Measurements from ENCODE around the gene VRTN. TPM values are rescaled to one million over a fixed set of nuclear protein-coding genes. Genes with fewer than 3 reads are reported as not detected.
"Not testable (repeated sequence)": the region's sequence is repeated elsewhere in the genome, so short reads cannot be mapped to it uniquely, and the experiment has no call there.

Gene VRTN
- total and polyA plus RNA-seq, 3 experiments from 2014 or later: not detected

DNA sequence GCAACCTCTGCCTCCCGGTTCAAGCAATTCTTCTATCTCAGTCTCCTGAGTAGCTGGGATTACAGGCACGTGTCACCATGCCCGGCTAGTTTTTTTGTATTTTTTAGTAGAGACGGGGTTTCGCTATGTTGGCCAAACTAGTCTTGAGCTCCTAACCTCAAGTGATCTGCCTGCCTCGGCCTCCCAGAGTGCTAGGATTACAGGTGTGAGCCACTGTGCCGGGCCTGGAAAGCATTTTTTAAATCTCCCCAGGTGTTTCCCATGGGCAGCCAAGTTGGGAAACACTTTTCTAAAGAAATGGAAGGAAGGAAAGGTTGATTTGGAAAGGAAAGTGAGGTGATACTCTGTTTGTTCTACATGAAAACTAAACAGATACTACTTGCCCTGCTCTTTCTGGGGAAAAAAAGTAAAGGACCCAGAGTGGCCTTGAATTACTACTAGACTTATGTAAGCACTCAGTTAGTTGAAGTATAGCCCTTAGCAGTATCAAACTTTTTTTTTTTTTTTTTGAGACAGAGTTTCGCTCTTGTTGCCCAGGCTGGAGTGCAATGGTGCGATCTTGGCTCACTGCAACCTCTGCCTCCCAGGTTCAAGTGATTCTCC, 18.2 kb upstream of the VRTN start:
- H3K9me3 Mint-ChIP-seq; H3K9me3 ChIP-seq (ENCODE audit: low read length); H3K4me1 Mint-ChIP-seq; H3K27me3 ChIP-seq (ENCODE audit: insufficient read depth, low read length, poor library complexity, severe bottlenecking); H3K4me3 ChIP-seq (ENCODE audit: low read length); H3K36me3 ChIP-seq (ENCODE audit: insufficient read depth, low read length); CTCF ChIA-PET; H3K4me1 ChIP-seq (ENCODE audit: insufficient read depth, low read length); H3K27ac ChIP-seq (ENCODE audit: low read depth, low read length); DNase-seq; H3K27ac Mint-ChIP-seq; H3K36me3 Mint-ChIP-seq: not testable (repeated sequence)
- peaks cover 8 to 22% of the 10 kb centered on the region in 2 donors for H3K27me3 Mint-ChIP-seq
- peak overlapping the region in 1 of 7 donors; percentile 44 for H3K4me3 Mint-ChIP-seq
- POLR2A ChIA-PET: interaction anchor here (0.7 kb wide), 1 partner anchor 165 kb away, joined by 3 read pairs; no protein-coding TSS in a partner anchor

DNA sequence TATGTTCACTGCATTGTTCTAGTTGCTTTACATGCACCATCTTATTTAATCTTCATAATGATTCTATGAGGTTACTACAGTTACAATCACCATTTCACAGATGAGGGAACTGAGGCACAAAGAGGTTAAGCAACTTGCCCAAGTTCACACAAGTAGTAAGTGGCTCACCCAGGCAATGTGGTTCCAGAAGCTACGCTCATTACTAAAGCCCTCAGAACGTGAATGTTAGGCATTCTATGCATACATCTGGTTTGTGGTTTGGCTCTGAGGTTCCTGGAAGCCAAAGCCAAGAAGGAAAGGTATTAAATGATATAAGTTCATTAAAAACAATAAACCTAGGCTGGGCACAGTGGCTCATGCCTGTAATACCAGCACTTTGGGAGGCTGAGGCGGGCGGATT, 14.4 kb upstream of the VRTN start:
- H3K4me1 Mint-ChIP-seq: no peaks in the 10 kb centered on the region
- H3K36me3 Mint-ChIP-seq: no peaks in the 10 kb centered on the region
- DNase-seq: no peak
- no peak overlapping the region for H3K4me3 ChIP-seq (ENCODE audit: low read length)
- H3K4me1 ChIP-seq (ENCODE audit: insufficient read depth, low read length): no peaks in the 10 kb centered on the region
- H3K27ac Mint-ChIP-seq: no peak overlapping the region
- no peaks in the 10 kb centered on the region for H3K9me3 Mint-ChIP-seq
- H3K27me3 ChIP-seq (ENCODE audit: insufficient read depth, low read length, poor library complexity, severe bottlenecking): no peaks in the 10 kb centered on the region
- H3K27ac ChIP-seq (ENCODE audit: low read depth, low read length): no peak overlapping the region
- H3K4me3 Mint-ChIP-seq: no peak overlapping the region
- no peaks in the 10 kb centered on the region for H3K9me3 ChIP-seq (ENCODE audit: low read length)
- H3K27me3 Mint-ChIP-seq: peaks cover 3 to 20% of the 10 kb centered on the region in 2 donors
- POLR2A ChIA-PET: no interaction called here
- CTCF ChIA-PET: no interaction called here
- H3K36me3 ChIP-seq (ENCODE audit: insufficient read depth, low read length): no peaks in the 10 kb centered on the region

- ChIA-PET CTCF (no interaction called here), POLR2A (no interaction called here)
- H3K27ac ChIP-seq (ENCODE audit: low read depth, low read length): no peak overlapping the region
- no peaks in the 10 kb centered on the region for H3K36me3 ChIP-seq (ENCODE audit: insufficient read depth, low read length)
- Mint-ChIP-seq H3K36me3 (no peaks in the 10 kb centered on the region), H3K4me1 (no peaks in the 10 kb centered on the region), H3K9me3 (no peaks in the 10 kb centered on the region), H3K27ac (peak overlapping the region in 1 of 8 donors; percentile 38), H3K27me3 (peaks cover 4 to 27% of the 10 kb centered on the region in 2 donors), H3K4me3 (no peak overlapping the region)
- H3K27me3 ChIP-seq (ENCODE audit: insufficient read depth, low read length, poor library complexity, severe bottlenecking): no peaks in the 10 kb centered on the region
- H3K9me3 ChIP-seq (ENCODE audit: low read length): no peaks in the 10 kb centered on the region
- no peak for DNase-seq
- H3K4me1 ChIP-seq (ENCODE audit: insufficient read depth, low read length): no peaks in the 10 kb centered on the region
- H3K4me3 ChIP-seq (ENCODE audit: low read length): no peak overlapping the region
Measured at GRCh38 chr14:74346341-74346740, 1.9 kb upstream of the VRTN start.

DNA sequence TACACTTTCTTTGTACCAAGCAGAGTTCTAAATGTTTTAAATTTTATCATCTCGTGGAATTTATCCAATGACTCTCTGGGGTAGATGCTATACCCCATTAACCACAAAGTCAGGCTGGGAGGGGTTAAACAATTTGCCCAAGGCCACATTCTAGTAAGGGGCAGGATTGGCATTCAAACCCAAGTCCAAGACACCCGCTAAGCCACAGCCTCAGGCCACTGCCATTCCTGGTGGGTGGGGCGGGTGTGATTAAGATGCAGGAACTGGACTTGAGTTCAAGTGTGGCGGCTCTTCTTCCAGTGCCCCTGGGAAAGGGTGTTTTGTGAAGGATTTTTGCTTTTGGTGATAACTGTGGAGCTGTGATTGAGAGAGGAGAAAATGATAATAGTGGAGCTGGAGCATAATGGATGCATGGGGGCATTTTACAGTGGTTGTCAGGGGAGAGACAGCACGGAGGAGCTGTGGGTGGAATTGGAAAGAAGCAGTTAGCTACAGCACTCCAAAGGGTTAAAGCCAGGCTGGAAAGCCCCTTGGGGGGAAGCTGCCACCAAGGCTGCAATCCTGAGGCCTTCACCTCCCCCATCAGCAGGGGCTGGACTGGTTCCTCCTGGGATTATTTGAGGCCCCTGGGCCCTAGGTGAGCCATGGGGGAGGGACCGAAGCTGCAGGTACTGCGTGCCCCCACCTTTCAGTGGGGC, 1.0 kb upstream of the VRTN start:
- Histone ChIP-seq H3K36me3 (ENCODE audit: insufficient read depth, low read length) (no peaks in the 10 kb centered on the region), H3K27ac (ENCODE audit: low read depth, low read length) (no peak overlapping the region), H3K9me3 (ENCODE audit: low read length) (no peaks in the 10 kb centered on the region), H3K4me3 (ENCODE audit: low read length) (no peak overlapping the region), H3K4me1 (ENCODE audit: insufficient read depth, low read length) (no peaks in the 10 kb centered on the region), H3K27me3 (ENCODE audit: insufficient read depth, low read length, poor library complexity, severe bottlenecking) (no peaks in the 10 kb centered on the region)
- no peak for DNase-seq
- Mint-ChIP-seq H3K27ac (no peak overlapping the region), H3K27me3 (peaks cover 4 to 23% of the 10 kb centered on the region in 2 donors), H3K36me3 (no peaks in the 10 kb centered on the region), H3K4me3 (no peak overlapping the region), H3K4me1 (no peaks in the 10 kb centered on the region), H3K9me3 (no peaks in the 10 kb centered on the region)
- CTCF ChIA-PET: no interaction called here
- POLR2A ChIA-PET: no interaction called here

DNA sequence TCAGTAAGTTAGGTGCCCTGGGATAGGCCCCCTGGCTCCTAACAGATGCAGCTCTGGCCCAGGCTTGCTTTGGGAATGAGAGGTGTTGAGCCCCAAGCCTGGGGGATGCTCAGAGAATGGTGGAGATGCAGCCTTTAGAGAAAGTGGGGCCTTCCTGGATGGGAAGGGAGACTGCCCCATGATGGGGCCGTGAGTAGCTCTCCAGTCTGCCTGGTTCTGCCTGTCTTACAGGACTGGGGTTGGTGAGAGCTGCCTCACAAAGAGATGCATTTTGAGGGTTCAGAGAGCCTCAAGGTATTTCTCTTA, 523 bp upstream of the VRTN start:
- DNase-seq: no peak
- Histone ChIP-seq H3K27ac (ENCODE audit: low read depth, low read length) (no peak overlapping the region), H3K9me3 (ENCODE audit: low read length) (no peaks in the 10 kb centered on the region), H3K27me3 (ENCODE audit: insufficient read depth, low read length, poor library complexity, severe bottlenecking) (no peaks in the 10 kb centered on the region), H3K4me1 (ENCODE audit: insufficient read depth, low read length) (no peaks in the 10 kb centered on the region), H3K36me3 (ENCODE audit: insufficient read depth, low read length) (no peaks in the 10 kb centered on the region), H3K4me3 (ENCODE audit: low read length) (no peak overlapping the region)
- peaks cover 4 to 25% of the 10 kb centered on the region in 2 donors for H3K27me3 Mint-ChIP-seq
- POLR2A ChIA-PET: no interaction called here
- no peak overlapping the region for H3K27ac Mint-ChIP-seq
- CTCF ChIA-PET: no interaction called here
- no peaks in the 10 kb centered on the region for H3K9me3 Mint-ChIP-seq
- H3K36me3 Mint-ChIP-seq: no peaks in the 10 kb centered on the region
- no peak overlapping the region for H3K4me3 Mint-ChIP-seq
- no peaks in the 10 kb centered on the region for H3K4me1 Mint-ChIP-seq

- POLR2A ChIA-PET: no interaction called here
- no peaks in the 10 kb centered on the region for H3K9me3 Mint-ChIP-seq
- no peak overlapping the region for H3K27ac ChIP-seq (ENCODE audit: low read depth, low read length)
- no peak overlapping the region for H3K4me3 Mint-ChIP-seq
- peak overlapping the region in 1 of 8 donors; percentile 58 for H3K27ac Mint-ChIP-seq
- H3K4me1 ChIP-seq (ENCODE audit: insufficient read depth, low read length): no peaks in the 10 kb centered on the region
- H3K4me3 ChIP-seq (ENCODE audit: low read length): no peak overlapping the region
- no peak for DNase-seq
- H3K36me3 Mint-ChIP-seq: no peaks in the 10 kb centered on the region
- H3K27me3 ChIP-seq (ENCODE audit: insufficient read depth, low read length, poor library complexity, severe bottlenecking): no peaks in the 10 kb centered on the region
- H3K9me3 ChIP-seq (ENCODE audit: low read length): no peaks in the 10 kb centered on the region
- no peaks in the 10 kb centered on the region for H3K36me3 ChIP-seq (ENCODE audit: insufficient read depth, low read length)
- peaks cover 4 to 20% of the 10 kb centered on the region in 2 donors for H3K27me3 Mint-ChIP-seq
- CTCF ChIA-PET: no interaction called here
- H3K4me1 Mint-ChIP-seq: no peaks in the 10 kb centered on the region
Measured at GRCh38 chr14:74348735-74349463, 628 bp downstream of the VRTN start.

DNA sequence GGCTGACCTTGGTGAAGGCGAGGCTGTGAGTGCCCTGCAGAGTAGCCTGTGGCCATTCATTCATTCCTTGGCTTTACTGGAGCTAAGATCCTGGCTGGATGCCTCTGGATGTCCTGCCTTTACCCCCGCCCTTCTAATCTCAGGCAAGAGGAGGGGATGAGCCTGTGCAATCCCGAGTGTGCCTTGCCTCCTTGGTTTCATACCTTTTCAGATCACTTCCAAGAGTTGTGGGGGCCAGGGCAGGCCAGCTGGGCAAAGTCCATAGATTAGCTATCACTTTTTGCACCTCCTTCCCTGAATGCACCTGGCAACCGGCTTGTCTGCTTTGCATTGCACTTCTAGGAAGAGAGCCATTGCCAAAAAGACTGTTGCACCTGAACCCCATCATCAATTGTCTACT, 1.5 kb downstream of the VRTN start:
- no peak overlapping the region for H3K27ac Mint-ChIP-seq
- no peaks in the 10 kb centered on the region for H3K9me3 Mint-ChIP-seq
- no peak overlapping the region for H3K27ac ChIP-seq (ENCODE audit: low read depth, low read length)
- H3K27me3 ChIP-seq (ENCODE audit: insufficient read depth, low read length, poor library complexity, severe bottlenecking): no peaks in the 10 kb centered on the region
- no peaks in the 10 kb centered on the region for H3K36me3 Mint-ChIP-seq
- no peak overlapping the region for H3K4me3 ChIP-seq (ENCODE audit: low read length)
- no peak for DNase-seq
- H3K4me3 Mint-ChIP-seq: no peak overlapping the region
- H3K36me3 ChIP-seq (ENCODE audit: insufficient read depth, low read length): no peaks in the 10 kb centered on the region
- CTCF ChIA-PET: no interaction called here
- H3K4me1 Mint-ChIP-seq: no peaks in the 10 kb centered on the region
- H3K27me3 Mint-ChIP-seq: peaks cover 4 to 20% of the 10 kb centered on the region in 2 donors
- POLR2A ChIA-PET: no interaction called here
- H3K9me3 ChIP-seq (ENCODE audit: low read length): no peaks in the 10 kb centered on the region
- no peaks in the 10 kb centered on the region for H3K4me1 ChIP-seq (ENCODE audit: insufficient read depth, low read length)

- no peaks in the 10 kb centered on the region for H3K36me3 Mint-ChIP-seq
- peaks cover 4 to 20% of the 10 kb centered on the region in 2 donors for H3K27me3 Mint-ChIP-seq
- no peak overlapping the region for H3K27ac Mint-ChIP-seq
- no peaks in the 10 kb centered on the region for H3K4me1 Mint-ChIP-seq
- Histone ChIP-seq H3K4me3 (ENCODE audit: low read length) (no peak overlapping the region), H3K4me1 (ENCODE audit: insufficient read depth, low read length) (no peaks in the 10 kb centered on the region), H3K27me3 (ENCODE audit: insufficient read depth, low read length, poor library complexity, severe bottlenecking) (no peaks in the 10 kb centered on the region), H3K27ac (ENCODE audit: low read depth, low read length) (no peak overlapping the region), H3K9me3 (ENCODE audit: low read length) (no peaks in the 10 kb centered on the region), H3K36me3 (ENCODE audit: insufficient read depth, low read length) (no peaks in the 10 kb centered on the region)
- H3K4me3 Mint-ChIP-seq: no peak overlapping the region
- no peaks in the 10 kb centered on the region for H3K9me3 Mint-ChIP-seq
- POLR2A ChIA-PET: no interaction called here
- CTCF ChIA-PET: no interaction called here
- DNase-seq: no peak
Measured at GRCh38 chr14:74350211-74350927, 2.1 kb downstream of the VRTN start.
